Measurements from ENCODE around the gene CFAP70. TPM values are rescaled to one million over a fixed set of nuclear protein-coding genes. Genes with fewer than 3 reads are reported as not detected.

CFAP70 gene
- total RNA-seq, 1 donor from 2014 or later, result 1.3 TPM

DNA sequence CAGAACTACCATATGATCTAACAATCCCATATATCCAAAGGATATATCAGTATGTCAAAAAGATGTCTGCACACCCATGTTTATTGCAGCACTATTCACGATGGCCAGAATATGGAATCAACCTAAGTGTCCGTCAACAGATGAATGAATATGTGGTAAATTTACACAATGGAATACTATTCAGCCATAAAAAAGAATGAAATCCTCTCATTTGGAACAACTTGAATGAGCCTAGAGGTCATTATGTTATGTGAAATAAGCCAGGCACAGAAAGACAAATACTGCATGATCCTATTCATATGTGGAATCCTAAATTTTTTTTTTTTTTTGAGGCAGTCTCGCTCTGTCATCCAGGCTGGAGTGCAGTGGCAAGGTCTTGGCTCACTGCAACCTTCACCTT lies 6.3 kb upstream of the CFAP70 start:
- DNase-seq, result no peak
- TF ChIP-seq CTCF (IDR thresholded peaks at IDR 0.05; ENCODE audit: partially characterized antibody, unreplicated experiment), result no peak
- Mint-ChIP-seq H3K27me3 (ENCODE audit: unreplicated experiment) (no peaks in the 10 kb centered on the region), H3K4me3 (ENCODE audit: unreplicated experiment) (no peak overlapping the region), H3K4me1 (ENCODE audit: low read depth, unreplicated experiment) (no peaks in the 10 kb centered on the region), H3K36me3 (ENCODE audit: unreplicated experiment) (no peaks in the 10 kb centered on the region), H3K9me3 (ENCODE audit: unreplicated experiment) (peaks cover 3% of the 10 kb centered on the region), H3K27ac (ENCODE audit: unreplicated experiment) (no peak overlapping the region)

- peaks cover 3% of the 10 kb centered on the region for H3K27me3 Mint-ChIP-seq (ENCODE audit: unreplicated experiment)
- DNase-seq, result no peak
- no peak overlapping the region for H3K27ac Mint-ChIP-seq (ENCODE audit: unreplicated experiment)
- no peaks in the 10 kb centered on the region for H3K9me3 Mint-ChIP-seq (ENCODE audit: unreplicated experiment)
- no peaks in the 10 kb centered on the region for H3K4me1 Mint-ChIP-seq (ENCODE audit: low read depth, unreplicated experiment)
- no peaks in the 10 kb centered on the region for H3K36me3 Mint-ChIP-seq (ENCODE audit: unreplicated experiment)
- H3K4me3 Mint-ChIP-seq (ENCODE audit: unreplicated experiment), result no peak overlapping the region
- no peak for TF ChIP-seq CTCF (IDR thresholded peaks at IDR 0.05; ENCODE audit: partially characterized antibody, unreplicated experiment)
These were observed 828 bp upstream of the CFAP70 start for GRCh38 chr10:73359492-73359891.

- H3K27ac Mint-ChIP-seq (ENCODE audit: unreplicated experiment), result no peak overlapping the region
- H3K36me3 Mint-ChIP-seq (ENCODE audit: unreplicated experiment), result no peaks in the 10 kb centered on the region
- peak overlapping the region; percentile 92 for H3K4me3 Mint-ChIP-seq (ENCODE audit: unreplicated experiment)
- no peak for DNase-seq
- no peaks in the 10 kb centered on the region for H3K4me1 Mint-ChIP-seq (ENCODE audit: low read depth, unreplicated experiment)
- no peak for TF ChIP-seq CTCF (IDR thresholded peaks at IDR 0.05; ENCODE audit: partially characterized antibody, unreplicated experiment)
- no peaks in the 10 kb centered on the region for H3K9me3 Mint-ChIP-seq (ENCODE audit: unreplicated experiment)
- peaks cover 3% of the 10 kb centered on the region for H3K27me3 Mint-ChIP-seq (ENCODE audit: unreplicated experiment)
These were observed 843 bp downstream of the CFAP70 start for GRCh38 chr10:73357821-73358220.

DNA sequence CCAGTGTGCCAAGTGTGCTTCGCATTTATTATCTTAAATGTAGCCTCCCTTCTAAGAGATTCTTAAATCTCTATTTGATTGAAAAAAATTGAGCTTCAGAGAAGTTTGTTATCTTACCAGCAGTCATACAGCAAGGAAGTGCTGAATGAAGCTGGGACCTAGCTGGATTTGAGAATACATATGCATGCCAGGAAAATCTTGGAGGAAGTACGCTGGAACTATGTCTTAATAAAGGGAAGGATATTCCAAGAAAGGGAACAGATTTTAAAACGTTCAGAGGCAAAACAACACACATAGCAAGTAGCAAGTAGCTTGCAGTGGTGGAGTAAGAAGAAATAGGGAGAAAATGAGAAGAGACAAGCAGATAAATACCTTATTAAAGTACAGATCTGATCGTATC lies 1.5 kb downstream of the CFAP70 start:
- no peak for TF ChIP-seq CTCF (IDR thresholded peaks at IDR 0.05; ENCODE audit: partially characterized antibody, unreplicated experiment)
- H3K4me1 Mint-ChIP-seq (ENCODE audit: low read depth, unreplicated experiment), result no peaks in the 10 kb centered on the region
- H3K27ac Mint-ChIP-seq (ENCODE audit: unreplicated experiment), result no peak overlapping the region
- no peaks in the 10 kb centered on the region for H3K9me3 Mint-ChIP-seq (ENCODE audit: unreplicated experiment)
- H3K36me3 Mint-ChIP-seq (ENCODE audit: unreplicated experiment), result no peaks in the 10 kb centered on the region
- peaks cover 3% of the 10 kb centered on the region for H3K27me3 Mint-ChIP-seq (ENCODE audit: unreplicated experiment)
- H3K4me3 Mint-ChIP-seq (ENCODE audit: unreplicated experiment), result peak overlapping the region; percentile 92
- DNase-seq, result no peak

- Mint-ChIP-seq H3K4me1 (ENCODE audit: low read depth, unreplicated experiment) (no peaks in the 10 kb centered on the region), H3K9me3 (ENCODE audit: unreplicated experiment) (no peaks in the 10 kb centered on the region), H3K36me3 (ENCODE audit: unreplicated experiment) (no peaks in the 10 kb centered on the region), H3K4me3 (ENCODE audit: unreplicated experiment) (no peak overlapping the region), H3K27me3 (ENCODE audit: unreplicated experiment) (peaks cover 1% of the 10 kb centered on the region), H3K27ac (ENCODE audit: unreplicated experiment) (no peak overlapping the region)
- DNase-seq, result no peak
- no peak for TF ChIP-seq CTCF (IDR thresholded peaks at IDR 0.05; ENCODE audit: partially characterized antibody, unreplicated experiment)
These were observed 14.4 kb downstream of the CFAP70 start for GRCh38 chr10:73344269-73344668.
